NCI-H187 (cell line): ENCODE data around the gene NME7.
"Not testable (repeated sequence)": the region's sequence is repeated elsewhere in the genome, so short reads cannot be mapped to it uniquely, and the experiment has no call there.

Experiments
- DNase-seq, 2 experiments: peaks; one replicate each; lab custom pipeline; 2025; lab: John Stamatoyannopoulos, UW

The NME7 gene

GRCh38 chr1:169300854-169301253 is 66.7 kb downstream of the NME7 start:
- no peak for DNase-seq

GRCh38 chr1:169298441-169298840 is 69.2 kb downstream of the NME7 start:
- no peak for DNase-seq

- DNase-seq, result no peak
These were observed 71.8 kb downstream of the NME7 start for GRCh38 chr1:169295846-169296245.

- no peak for DNase-seq
These were observed 72.2 kb downstream of the NME7 start for GRCh38 chr1:169295425-169295824.

- DNase-seq, result no peak
These were observed 78.6 kb downstream of the NME7 start for GRCh38 chr1:169289016-169289415.

- no peak for DNase-seq
These were observed 79.6 kb downstream of the NME7 start for GRCh38 chr1:169288011-169288414.

- DNase-seq, result no peak
These were observed 80.3 kb downstream of the NME7 start for GRCh38 chr1:169287280-169287679.

GRCh38 chr1:169281562-169281961 is 86.0 kb downstream of the NME7 start:
- DNase-seq, result not testable (repeated sequence)

- DNase-seq, result no peak
These were observed 96.5 kb downstream of the NME7 start for GRCh38 chr1:169271098-169271497.

- DNase-seq, result no peak
These were observed 101.5 kb downstream of the NME7 start for GRCh38 chr1:169266133-169266532.

GRCh38 chr1:169263059-169263458 is 104.5 kb downstream of the NME7 start:
- no peak for DNase-seq

GRCh38 chr1:169261884-169262283 is 105.7 kb downstream of the NME7 start:
- no peak for DNase-seq

- DNase-seq, result no peak
These were observed 107.0 kb downstream of the NME7 start for GRCh38 chr1:169260478-169261151.

- no peak for DNase-seq
These were observed 107.8 kb downstream of the NME7 start for GRCh38 chr1:169259816-169260215.

- DNase-seq, result no peak
These were observed 116.8 kb downstream of the NME7 start for GRCh38 chr1:169250795-169251194.

- DNase-seq, result no peak
These were observed 117.6 kb downstream of the NME7 start for GRCh38 chr1:169250022-169250421.

GRCh38 chr1:169249611-169250010 is 118.0 kb downstream of the NME7 start:
- DNase-seq, result no peak

- no peak for DNase-seq
These were observed 121.9 kb downstream of the NME7 start for GRCh38 chr1:169245706-169246105.

GRCh38 chr1:169240449-169241232 is 127.0 kb downstream of the NME7 start:
- no peak for DNase-seq

GRCh38 chr1:169236880-169237279 is 130.7 kb downstream of the NME7 start:
- no peak for DNase-seq

- DNase-seq, result no peak
These were observed 131.5 kb downstream of the NME7 start for GRCh38 chr1:169236143-169236542.

- no peak for DNase-seq
These were observed 132.0 kb downstream of the NME7 start for GRCh38 chr1:169235568-169235967.

GRCh38 chr1:169234780-169235179 is 132.8 kb downstream of the NME7 start:
- no peak for DNase-seq

GRCh38 chr1:169217636-169218035 is 150.0 kb downstream of the NME7 start:
- DNase-seq, result no peak
